Glomerular visceral epithelial cell (primary cell): ENCODE measurements around the gene CALN1.
"Not testable (repeated sequence)": the region's sequence is repeated elsewhere in the genome, so short reads cannot be mapped to it uniquely, and the experiment has no call there.

Source experiments
- DNase-seq: peaks from one replicate; pipeline ENCODE4 v3.0.0-alpha.2; 2016; ENCODE audit errors: extremely low spot score

CALN1 gene

GRCh38 chr7:71746006-71746405, 666.1 kb downstream of the CALN1 start:
- DNase-seq: no peak

GRCh38 chr7:71740174-71740560, 672.0 kb downstream of the CALN1 start:
- no peak for DNase-seq

- DNase-seq: no peak
Observed at GRCh38 chr7:71739520-71740173, 672.5 kb downstream of the CALN1 start.

GRCh38 chr7:71737931-71738540, 674.1 kb downstream of the CALN1 start:
- not testable (repeated sequence) for DNase-seq

- DNase-seq: peak; percentile 5
Observed at GRCh38 chr7:71735961-71736556, 676.1 kb downstream of the CALN1 start.

GRCh38 chr7:71733107-71733870, 678.8 kb downstream of the CALN1 start:
- DNase-seq: no peak

- no peak for DNase-seq
Observed at GRCh38 chr7:71731740-71732139, 680.4 kb downstream of the CALN1 start.
